GM23338 (cell line): ENCODE data around the gene DMD. TPM values are rescaled to one million over a fixed set of nuclear protein-coding genes. Genes with fewer than 3 reads are reported as not detected.

Source experiments
- ATAC-seq: fragments of 200-7000 bp; cut with Tn5 transposase; 3 replicates; pipeline ENCODE4 v1.9.1; 2020
- DNase-seq: peaks from one replicate; pipeline ENCODE4 v3.0.0-alpha.2; 2015; ENCODE audit warnings: low spot score
- H2AFZ ChIP-seq: fragments of 200-600 bp; sonication (generic); 2 replicates; pipeline ENCODE4 v1.8.0; 2016; ENCODE audit warnings: antibody characterized with exemption, mild to moderate bottlenecking, moderate library complexity
- H3F3A ChIP-seq: fragments of 200-600 bp; sonication (generic); replicated peaks from 2 replicates; pipeline ENCODE4 v1.8.0; 2017; ENCODE audit warnings: antibody characterized with exemption, mixed run types, low read depth
- H3K27ac ChIP-seq: fragments of 200-600 bp; sonication (generic); 2 replicates; pipeline ENCODE4 v1.6.1; 2016; ENCODE audit warnings: low read depth
- H3K27me3 ChIP-seq: fragments of 200-600 bp; sonication (generic); 2 replicates; pipeline ENCODE4 v1.8.0; 2016; ENCODE audit warnings: mild to moderate bottlenecking, mixed run types, moderate library complexity; ENCODE audit not compliant: insufficient read depth
- H3K36me3 ChIP-seq: fragments of 200-600 bp; sonication (generic); 2 replicates; pipeline ENCODE4 v1.8.0; 2016; ENCODE audit warnings: mild to moderate bottlenecking; ENCODE audit not compliant: insufficient read depth
- H3K4me1 ChIP-seq: fragments of 200-600 bp; sonication (generic); 2 replicates; pipeline ENCODE4 v1.8.0; 2016; ENCODE audit warnings: mild to moderate bottlenecking, moderate library complexity; ENCODE audit not compliant: insufficient read depth
- H3K4me2 ChIP-seq: fragments of 200-600 bp; sonication (generic); 2 replicates; pipeline ENCODE4 v1.7.1; 2017; ENCODE audit warnings: mixed run types
- H3K4me3 ChIP-seq: fragments of 200-600 bp; sonication (generic); 2 replicates; pipeline ENCODE4 v1.6.1; 2016; ENCODE audit warnings: mixed run types
- H3K79me2 ChIP-seq: fragments of 200-600 bp; sonication (generic); replicated peaks from 2 replicates; pipeline ENCODE4 v1.8.0; 2017; ENCODE audit warnings: mild to moderate bottlenecking; ENCODE audit not compliant: insufficient read depth
- H3K9me2 ChIP-seq: fragments of 200-600 bp; sonication (generic); 2 replicates; pipeline ENCODE4 v1.8.0; 2017; ENCODE audit not compliant: insufficient read depth
- H4K20me1 ChIP-seq: fragments of 200-600 bp; sonication (generic); replicated peaks from 2 replicates; pipeline ENCODE4 v1.8.0; 2017; ENCODE audit warnings: mild to moderate bottlenecking; ENCODE audit not compliant: insufficient read depth
- H3K27ac Mint-ChIP-seq: 2 replicates; pipeline ENCODE4 v1.8.0; 2020; ENCODE audit warnings: inconsistent platforms, mild to moderate bottlenecking, moderate library complexity, mixed read lengths
- H3K27me3 Mint-ChIP-seq: 3 replicates; pipeline ENCODE4 v1.8.0; 2022; ENCODE audit warnings: low read depth, mild to moderate bottlenecking, moderate library complexity, mixed read lengths, inconsistent platforms; ENCODE audit not compliant: insufficient read depth, poor library complexity
- H3K36me3 Mint-ChIP-seq: 3 replicates; pipeline ENCODE4 v1.8.0; 2021; ENCODE audit warnings: low read depth, mild to moderate bottlenecking, inconsistent platforms, moderate library complexity, mixed read lengths
- H3K4me1 Mint-ChIP-seq: 3 replicates; pipeline ENCODE4 v1.8.0; 2020; ENCODE audit warnings: mild to moderate bottlenecking, inconsistent platforms, mixed read lengths
- H3K4me3 Mint-ChIP-seq: 3 replicates; pipeline ENCODE4 v1.8.0; 2021; ENCODE audit warnings: moderate library complexity, mild to moderate bottlenecking, inconsistent platforms, mixed read lengths
- H3K9me3 Mint-ChIP-seq: 3 replicates; pipeline ENCODE4 v1.8.0; 2020; ENCODE audit warnings: moderate library complexity, mild to moderate bottlenecking, inconsistent platforms, mixed read lengths
- CREB1 ChIP-seq: fragments of 250-450 bp; sonication (Bioruptor Pico); IDR thresholded peaks from 2 replicates; pipeline ENCODE4 v1.5.0; 2020; ENCODE audit warnings: low read depth, mild to moderate bottlenecking, moderate library complexity
- CTCF ChIP-seq, 2 experiments: fragments of 200-600 bp in 1 of 2; sonication (generic) in 1 of 2; conservative IDR thresholded peaks; 2 replicates each; pipeline versions ENCODE4 v1.5.1 to v1.6.1; 2016 to 2017; ENCODE audit warnings: antibody characterized with exemption in 2 of 2, low read depth in 2 of 2, mild to moderate bottlenecking in 2 of 2, moderate library complexity in 1 of 2
- EZH2 ChIP-seq: fragments of 200-600 bp; sonication (generic); IDR thresholded peaks from one replicate; pipeline ENCODE4 v1.8.0; 2017; ENCODE audit warnings: antibody characterized with exemption, mild to moderate bottlenecking, low read depth; ENCODE audit not compliant: unreplicated experiment
- EZH2phosphoT487 ChIP-seq: fragments of 200-600 bp; sonication (generic); IDR thresholded peaks from one replicate; pipeline ENCODE4 v1.8.1; 2018; ENCODE audit warnings: antibody characterized with exemption; ENCODE audit not compliant: unreplicated experiment
- POLR2AphosphoS5 ChIP-seq: IDR thresholded peaks from 2 replicates; pipeline ENCODE4 v1.6.1; 2016; ENCODE audit warnings: antibody characterized with exemption, low read depth
- STAT1 ChIP-seq: IDR thresholded peaks from one replicate; pipeline ENCODE4 v1.6.1; 2016; ENCODE audit warnings: antibody characterized with exemption; ENCODE audit not compliant: unreplicated experiment
- ZNF462 ChIP-seq: fragments of 250-450 bp; sonication (Bioruptor Pico); IDR thresholded peaks from 2 replicates; pipeline ENCODE4 v1.5.0; 2020; ENCODE audit warnings: mild to moderate bottlenecking, moderate library complexity
- polyA plus RNA-seq: library from polyadenylated mRNA; unstranded; fragments of >200 nt; fragmentation: Nextera tagmentation; extraction: Ambion mirVana; gene quantifications from 2 replicates; pipeline ENCODE4 v1.2.1, GENCODE V29; 2016
- total RNA-seq: library from RNA; depleted of rRNA; stranded (reverse); fragments of >200 nt; shearing (Covaris generic); gene quantifications from 2 replicates; pipeline ENCODE4 v1.2.3, GENCODE V29; 2014

The DMD gene
- total and polyA plus RNA-seq, 2 experiments from 2014 or later: 4.5 to 7.6 TPM

GRCh38 chrX:31301941-31302340, 1909.4 kb downstream of the DMD start (continued):
- TF ChIP-seq POLR2AphosphoS5: no peak
- TF ChIP-seq EZH2: no peak

- H3K27me3 Mint-ChIP-seq: no peaks in the 10 kb centered on the region
- peaks cover 26% of the 10 kb centered on the region for H3K4me1 Mint-ChIP-seq
- Histone ChIP-seq H3K4me1 (peaks cover 5% of the 10 kb centered on the region; the same call in 1 of the 2 replicates), H4K20me1 (no peaks in the 10 kb centered on the region), H2AFZ (no peak overlapping the region), H3K27ac (no peak overlapping the region), H3K9me2 (no peaks in the 10 kb centered on the region), H3K27me3 (no peaks in the 10 kb centered on the region), H3K79me2 (no peaks in the 10 kb centered on the region), H3K4me2 (no peak overlapping the region), H3F3A (no peaks in the 10 kb centered on the region), H3K36me3 (no peaks in the 10 kb centered on the region), H3K4me3 (no peak overlapping the region)
- DNase-seq (no peak), ATAC-seq (no peak)
- H3K36me3 Mint-ChIP-seq: no peaks in the 10 kb centered on the region
- TF ChIP-seq POLR2AphosphoS5 (no peak), CREB1 (CRISPR knock-in tag) (no peak), STAT1 (no peak), EZH2phosphoT487 (no peak), CTCF (conservative IDR thresholded peaks at IDR 0.05; ENCODE audit: low read depth in 2 of 2) (no peak), EZH2 (no peak), ZNF462 (no peak)
- no peaks in the 10 kb centered on the region for H3K9me3 Mint-ChIP-seq
- no peak overlapping the region for H3K27ac Mint-ChIP-seq
- H3K4me3 Mint-ChIP-seq: no peak overlapping the region
Measured at GRCh38 chrX:31301203-31301602, 1910.1 kb downstream of the DMD start.
